Measurements from ENCODE around the gene ANK3. TPM values are rescaled to one million over a fixed set of nuclear protein-coding genes. Genes with fewer than 3 reads are reported as not detected.

Gene ANK3
- total RNA-seq, 1 experiment from 2014 or later = 32.0 TPM

DNA sequence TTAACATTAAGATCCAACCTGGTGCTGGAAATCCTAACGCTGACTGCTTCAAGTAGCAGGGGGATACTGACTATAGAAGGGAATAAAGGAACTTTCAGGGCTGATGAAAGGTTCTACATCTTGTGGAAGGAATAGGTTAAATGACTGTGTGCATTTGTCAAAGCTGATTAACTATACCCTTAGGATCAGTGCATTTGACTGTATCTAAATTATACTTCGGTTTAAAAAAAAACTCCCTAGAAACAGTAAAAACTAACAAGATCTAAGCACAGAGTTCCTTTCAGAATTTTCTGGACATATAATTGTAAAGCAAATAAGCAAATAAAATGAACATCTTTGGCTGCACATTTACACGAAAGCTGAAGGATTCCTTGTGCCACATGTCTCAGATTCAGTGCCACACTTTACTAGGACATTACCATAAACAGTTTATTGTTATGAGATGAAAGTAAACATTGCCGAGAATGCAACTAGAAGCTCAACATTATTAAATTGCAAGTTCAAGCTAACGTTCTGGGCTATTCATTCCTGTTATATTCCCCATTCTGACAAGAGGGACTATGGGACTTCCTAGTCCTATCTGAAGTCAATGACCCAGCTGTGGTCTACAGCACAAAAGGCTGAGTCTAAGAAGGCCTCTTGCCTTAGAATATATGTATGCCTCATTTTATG is 20.7 kb downstream of the ANK3 start:
- Histone ChIP-seq H3K79me2 (ENCODE audit: low read depth) (no peaks in the 10 kb centered on the region), H3K27ac (no peak overlapping the region), H3K4me1 (replicated peaks; ENCODE audit: insufficient read depth) (no peaks in the 10 kb centered on the region), H3K9me3 (ENCODE audit: insufficient read depth, low read depth) (no peaks in the 10 kb centered on the region), H3K9me2 (ENCODE audit: insufficient read depth) (no peaks in the 10 kb centered on the region; the same call in 1 of the 2 replicates), H3F3A (ENCODE audit: insufficient read depth, low read depth) (no peaks in the 10 kb centered on the region), H2AFZ (no peak overlapping the region), H3K4me3 (no peak overlapping the region), H4K20me1 (ENCODE audit: insufficient read depth) (no peaks in the 10 kb centered on the region), H3K27me3 (ENCODE audit: insufficient read depth, low read depth) (no peaks in the 10 kb centered on the region), H3K4me2 (no peak overlapping the region), H3K36me3 (ENCODE audit: low read depth) (no peaks in the 10 kb centered on the region)
- TF ChIP-seq EZH2 (IDR thresholded peaks at IDR 0.05; ENCODE audit: low read depth) = no peak
- TF ChIP-seq, protein P1, sequence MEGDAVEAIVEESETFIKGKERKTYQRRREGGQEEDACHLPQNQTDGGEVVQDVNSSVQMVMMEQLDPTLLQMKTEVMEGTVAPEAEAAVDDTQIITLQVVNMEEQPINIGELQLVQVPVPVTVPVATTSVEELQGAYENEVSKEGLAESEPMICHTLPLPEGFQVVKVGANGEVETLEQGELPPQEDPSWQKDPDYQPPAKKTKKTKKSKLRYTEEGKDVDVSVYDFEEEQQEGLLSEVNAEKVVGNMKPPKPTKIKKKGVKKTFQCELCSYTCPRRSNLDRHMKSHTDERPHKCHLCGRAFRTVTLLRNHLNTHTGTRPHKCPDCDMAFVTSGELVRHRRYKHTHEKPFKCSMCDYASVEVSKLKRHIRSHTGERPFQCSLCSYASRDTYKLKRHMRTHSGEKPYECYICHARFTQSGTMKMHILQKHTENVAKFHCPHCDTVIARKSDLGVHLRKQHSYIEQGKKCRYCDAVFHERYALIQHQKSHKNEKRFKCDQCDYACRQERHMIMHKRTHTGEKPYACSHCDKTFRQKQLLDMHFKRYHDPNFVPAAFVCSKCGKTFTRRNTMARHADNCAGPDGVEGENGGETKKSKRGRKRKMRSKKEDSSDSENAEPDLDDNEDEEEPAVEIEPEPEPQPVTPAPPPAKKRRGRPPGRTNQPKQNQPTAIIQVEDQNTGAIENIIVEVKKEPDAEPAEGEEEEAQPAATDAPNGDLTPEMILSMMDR (conservative IDR thresholded peaks at IDR 0.05) = no peak
- ChIA-PET CTCF (no interaction called here), POLR2A (ENCODE audit: unreplicated experiment) (no interaction called here)
- DNase-seq = no peak
- intact Hi-C loops (cut with micrococcal nuclease; ENCODE audit: unreplicated experiment) = no loop called here
- no TSS peak for BruUV-seq (replicated peaks)

- ChIA-PET POLR2A (ENCODE audit: unreplicated experiment) (interaction anchor here (0.7 kb wide), 1 partner anchor 14 kb away, joined by 3 read pairs; no protein-coding TSS in a partner anchor), CTCF (no interaction called here)
- Histone ChIP-seq H3K27me3 (ENCODE audit: insufficient read depth, low read depth) (no peaks in the 10 kb centered on the region), H3K27ac (no peak overlapping the region), H3K36me3 (ENCODE audit: low read depth) (no peaks in the 10 kb centered on the region), H3K4me1 (replicated peaks; ENCODE audit: insufficient read depth) (no peaks in the 10 kb centered on the region), H3K9me2 (ENCODE audit: insufficient read depth) (no peaks in the 10 kb centered on the region), H3K79me2 (ENCODE audit: low read depth) (no peaks in the 10 kb centered on the region), H3K4me3 (no peak overlapping the region), H4K20me1 (ENCODE audit: insufficient read depth) (no peaks in the 10 kb centered on the region), H3K9me3 (ENCODE audit: insufficient read depth, low read depth) (no peaks in the 10 kb centered on the region), H3F3A (ENCODE audit: insufficient read depth, low read depth) (no peaks in the 10 kb centered on the region), H3K4me2 (no peak overlapping the region), H2AFZ (no peak overlapping the region)
- BruUV-seq (replicated peaks) = no TSS peak
- intact Hi-C loops (cut with micrococcal nuclease; ENCODE audit: unreplicated experiment) = no loop called here
- no peak for DNase-seq
- no peak for TF ChIP-seq EZH2 (IDR thresholded peaks at IDR 0.05; ENCODE audit: low read depth)
- TF ChIP-seq, protein P1 (conservative IDR thresholded peaks at IDR 0.05) = no peak
Measured at GRCh38 chr10:60367901-60368300, 21.8 kb downstream of the ANK3 start.

DNA sequence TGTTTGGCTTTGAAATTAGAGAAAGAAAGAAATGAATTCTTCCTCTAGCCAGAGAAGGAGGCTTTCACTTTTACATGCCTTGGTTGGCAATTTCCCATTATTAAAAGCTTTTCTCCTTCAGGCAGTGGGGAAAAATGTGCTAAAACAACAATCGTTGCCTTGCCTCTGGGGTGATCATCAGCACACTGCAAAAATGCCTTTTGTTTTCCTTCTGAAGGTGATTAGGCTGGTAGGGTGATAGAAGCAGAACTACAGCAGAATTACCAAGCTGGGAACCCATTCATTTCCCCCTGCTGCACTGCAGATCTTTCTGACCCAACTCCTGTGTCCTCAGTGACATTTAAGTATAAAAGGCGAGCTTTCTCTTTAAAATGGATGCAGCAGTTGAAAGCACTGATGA is 22.2 kb downstream of the ANK3 start:
- no peaks in the 10 kb centered on the region for H3K9me3 ChIP-seq (ENCODE audit: insufficient read depth, low read depth)
- ChIA-PET POLR2A (ENCODE audit: unreplicated experiment) (interaction anchor here (0.7 kb wide), 1 partner anchor 14 kb away, joined by 3 read pairs; no protein-coding TSS in a partner anchor), CTCF (no interaction called here)
- H3K4me3 ChIP-seq = no peak overlapping the region
- H3K4me2 ChIP-seq = no peak overlapping the region
- no peaks in the 10 kb centered on the region for H3K27me3 ChIP-seq (ENCODE audit: insufficient read depth, low read depth)
- no peak for TF ChIP-seq EZH2 (IDR thresholded peaks at IDR 0.05; ENCODE audit: low read depth)
- TF ChIP-seq, protein P1 (conservative IDR thresholded peaks at IDR 0.05) = no peak
- no peaks in the 10 kb centered on the region for H3F3A ChIP-seq (ENCODE audit: insufficient read depth, low read depth)
- no peaks in the 10 kb centered on the region for H3K4me1 ChIP-seq (replicated peaks; ENCODE audit: insufficient read depth)
- H2AFZ ChIP-seq = no peak overlapping the region
- no TSS peak for BruUV-seq (replicated peaks)
- H3K9me2 ChIP-seq (ENCODE audit: insufficient read depth) = no peaks in the 10 kb centered on the region
- H4K20me1 ChIP-seq (ENCODE audit: insufficient read depth) = no peaks in the 10 kb centered on the region
- intact Hi-C loops (cut with micrococcal nuclease; ENCODE audit: unreplicated experiment) = no loop called here
- no peak overlapping the region for H3K27ac ChIP-seq
- H3K79me2 ChIP-seq (ENCODE audit: low read depth) = no peaks in the 10 kb centered on the region
- no peak for DNase-seq
- H3K36me3 ChIP-seq (ENCODE audit: low read depth) = no peaks in the 10 kb centered on the region
